Spleen (tissue), 7 donors: Measurements from ENCODE around the gene MC1R.

Experiments used
- POLR2A ChIP-seq, 3 donors: fragments of 450-650 bp; IDR thresholded peaks; one replicate each; pipeline ENCODE4 v1.5.1; 2017; ENCODE audit warnings: antibody characterized with exemption in 3 of 3, mild to moderate bottlenecking in 1 of 3
- TF ChIP-seq, protein P1 (sequence below), 11 experiments: fragments of 200-600 bp in 7 of 11; fragments of 450-650 bp in 4 of 11; sonication (generic) in 4 of 11; IDR thresholded peaks in 8 of 11; conservative IDR thresholded peaks in 3 of 11; 1 replicate in 7 of 11; 2 replicates in 4 of 11; pipeline versions ENCODE4 v1.4.0 to v1.8.0; 2016 to 2021; ENCODE audit warnings: antibody characterized with exemption in 11 of 11, inconsistent platforms in 4 of 11, mild to moderate bottlenecking in 1 of 11
- donor health status: DM: no; HTN: no; CAD: no; lungs with moderate emphysema.
- donor health status: DM: no; HTN: no; CAD: no.
- donor health status: DM: no; HTN: no; CAD: no.

DNA sequence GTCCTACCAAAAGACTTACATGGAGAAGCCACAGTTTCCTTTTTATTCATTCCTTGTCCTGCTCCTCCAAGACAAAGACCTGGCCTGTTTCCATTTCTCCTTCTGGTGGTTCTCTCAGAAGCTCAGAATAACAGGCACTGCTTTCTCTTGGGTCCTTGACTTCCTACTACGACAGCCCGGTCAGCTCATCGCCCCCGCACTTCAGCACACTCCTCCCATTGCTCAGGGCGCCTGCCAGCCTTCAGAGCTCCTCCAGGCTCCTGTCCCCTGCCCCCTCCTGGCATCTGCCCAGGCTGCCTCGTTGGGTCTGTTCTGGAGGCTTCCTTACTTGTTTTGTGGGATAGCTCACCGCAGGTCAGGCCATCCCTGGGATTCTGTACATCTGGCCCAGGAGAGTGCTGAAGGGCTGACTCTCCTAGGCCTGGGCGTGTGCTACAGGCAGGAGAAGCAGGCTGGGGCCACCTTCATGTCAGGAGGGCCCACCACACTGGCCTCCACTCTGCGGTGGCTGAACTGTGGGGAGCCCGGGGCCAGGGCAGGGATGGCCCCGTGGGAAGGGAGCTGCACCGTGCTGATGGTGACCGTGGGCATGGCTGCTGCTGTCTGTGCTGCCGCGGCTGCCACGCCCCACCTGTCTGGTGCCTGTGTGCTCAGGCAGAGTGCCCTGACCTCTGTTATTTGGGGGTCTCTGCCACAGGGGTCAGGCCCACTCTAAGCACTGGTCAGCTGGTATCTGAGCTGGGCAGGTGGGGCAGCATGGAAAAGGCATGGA is 27.6 kb upstream of the MC1R start:
- TF ChIP-seq, protein P1, sequence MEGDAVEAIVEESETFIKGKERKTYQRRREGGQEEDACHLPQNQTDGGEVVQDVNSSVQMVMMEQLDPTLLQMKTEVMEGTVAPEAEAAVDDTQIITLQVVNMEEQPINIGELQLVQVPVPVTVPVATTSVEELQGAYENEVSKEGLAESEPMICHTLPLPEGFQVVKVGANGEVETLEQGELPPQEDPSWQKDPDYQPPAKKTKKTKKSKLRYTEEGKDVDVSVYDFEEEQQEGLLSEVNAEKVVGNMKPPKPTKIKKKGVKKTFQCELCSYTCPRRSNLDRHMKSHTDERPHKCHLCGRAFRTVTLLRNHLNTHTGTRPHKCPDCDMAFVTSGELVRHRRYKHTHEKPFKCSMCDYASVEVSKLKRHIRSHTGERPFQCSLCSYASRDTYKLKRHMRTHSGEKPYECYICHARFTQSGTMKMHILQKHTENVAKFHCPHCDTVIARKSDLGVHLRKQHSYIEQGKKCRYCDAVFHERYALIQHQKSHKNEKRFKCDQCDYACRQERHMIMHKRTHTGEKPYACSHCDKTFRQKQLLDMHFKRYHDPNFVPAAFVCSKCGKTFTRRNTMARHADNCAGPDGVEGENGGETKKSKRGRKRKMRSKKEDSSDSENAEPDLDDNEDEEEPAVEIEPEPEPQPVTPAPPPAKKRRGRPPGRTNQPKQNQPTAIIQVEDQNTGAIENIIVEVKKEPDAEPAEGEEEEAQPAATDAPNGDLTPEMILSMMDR (IDR thresholded peaks at IDR 0.05 in 8 of 11, conservative IDR thresholded peaks at IDR 0.05 in 3 of 11) = no peak
- no peak for TF ChIP-seq POLR2A (IDR thresholded peaks at IDR 0.05)
